Stimulated activated CD4-positive, alpha-beta T cell treated with anti-CD3 and anti-CD28 coated beads, TNF-alpha, amount 100 ng/mL, for 24 hours (primary cell): ENCODE results near the gene SHC2.
A peak's percentile ranks its signal among the peaks of the same experiment; 100 is the strongest.
"Not testable (repeated sequence)": the region's sequence is repeated elsewhere in the genome, so short reads cannot be mapped to it uniquely, and the experiment has no call there.

Experiments
- DNase-seq, 3 experiments: peaks; one replicate each; pipeline ENCODE4 v3.0.0-alpha.2; 2020; ENCODE audit warnings: low read depth in 3 of 3

SHC2 gene

DNA sequence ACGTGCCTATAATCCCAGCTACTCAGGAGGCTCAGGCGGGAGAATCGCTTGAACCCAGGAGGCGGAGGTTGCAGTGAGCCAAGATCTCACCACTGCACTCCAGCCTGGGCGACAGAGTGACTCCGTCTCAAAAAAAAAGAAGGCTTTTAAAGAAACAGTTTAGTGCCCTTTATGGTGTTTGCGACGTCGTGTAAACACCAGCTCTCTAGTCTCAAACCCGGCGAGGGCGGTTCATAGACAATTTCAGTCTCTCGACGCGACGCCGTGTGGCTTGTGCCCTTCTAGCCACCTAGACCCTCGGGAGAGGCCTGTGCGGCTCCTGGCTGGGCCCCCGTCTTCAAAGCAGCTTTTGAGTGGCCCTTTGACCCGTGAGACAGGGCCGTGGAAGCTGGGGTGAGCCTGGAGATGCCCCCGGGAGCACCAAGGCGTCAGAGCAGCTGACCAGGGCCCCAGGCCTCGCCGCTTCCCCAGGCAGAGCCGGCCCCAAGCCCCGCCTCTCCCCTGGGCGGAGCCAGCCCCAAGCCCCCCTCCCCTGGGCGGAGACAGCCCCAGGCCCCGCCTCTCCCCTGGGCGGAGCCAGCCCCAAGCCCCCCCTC is 30.4 kb upstream of the SHC2 start:
- DNase-seq = no peak

DNA sequence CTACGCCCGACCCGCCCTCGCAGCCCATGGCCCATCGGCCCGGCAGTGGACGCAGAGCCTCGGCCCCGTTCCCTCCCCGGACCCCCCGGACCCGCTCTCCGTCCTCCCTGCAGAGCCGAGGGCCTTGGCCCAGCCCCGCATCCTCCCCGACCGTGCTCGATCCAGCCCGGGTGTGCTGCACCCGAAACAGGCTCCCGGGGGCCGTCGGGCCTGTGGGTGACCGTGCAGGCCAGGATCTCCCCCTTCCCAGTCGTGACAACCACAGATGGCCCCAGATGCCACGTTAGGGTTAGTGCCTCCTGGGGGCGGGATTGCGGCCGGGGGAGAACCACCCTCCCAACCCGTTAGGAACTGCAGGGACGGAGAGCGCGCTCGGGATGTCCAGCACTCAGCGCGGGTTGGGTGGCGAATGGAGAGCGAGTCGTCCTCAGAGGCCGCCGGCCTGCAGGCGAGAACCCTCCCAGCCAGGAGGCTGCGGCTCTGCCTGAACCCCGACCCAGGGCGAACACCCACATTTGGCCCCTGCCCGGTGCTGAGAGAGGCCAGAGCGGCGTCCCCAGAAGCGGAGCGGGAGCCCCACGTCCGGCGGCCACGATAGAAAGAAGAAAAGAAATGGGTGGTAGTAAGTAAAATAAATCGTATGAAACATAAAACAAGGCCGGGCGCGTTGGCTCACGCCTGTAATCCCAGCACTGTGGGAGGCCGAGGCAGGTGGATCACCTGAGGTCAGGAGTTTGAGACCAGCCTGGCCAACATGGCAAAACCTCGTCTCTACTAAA is 28.8 kb upstream of the SHC2 start:
- no peak for DNase-seq

DNA sequence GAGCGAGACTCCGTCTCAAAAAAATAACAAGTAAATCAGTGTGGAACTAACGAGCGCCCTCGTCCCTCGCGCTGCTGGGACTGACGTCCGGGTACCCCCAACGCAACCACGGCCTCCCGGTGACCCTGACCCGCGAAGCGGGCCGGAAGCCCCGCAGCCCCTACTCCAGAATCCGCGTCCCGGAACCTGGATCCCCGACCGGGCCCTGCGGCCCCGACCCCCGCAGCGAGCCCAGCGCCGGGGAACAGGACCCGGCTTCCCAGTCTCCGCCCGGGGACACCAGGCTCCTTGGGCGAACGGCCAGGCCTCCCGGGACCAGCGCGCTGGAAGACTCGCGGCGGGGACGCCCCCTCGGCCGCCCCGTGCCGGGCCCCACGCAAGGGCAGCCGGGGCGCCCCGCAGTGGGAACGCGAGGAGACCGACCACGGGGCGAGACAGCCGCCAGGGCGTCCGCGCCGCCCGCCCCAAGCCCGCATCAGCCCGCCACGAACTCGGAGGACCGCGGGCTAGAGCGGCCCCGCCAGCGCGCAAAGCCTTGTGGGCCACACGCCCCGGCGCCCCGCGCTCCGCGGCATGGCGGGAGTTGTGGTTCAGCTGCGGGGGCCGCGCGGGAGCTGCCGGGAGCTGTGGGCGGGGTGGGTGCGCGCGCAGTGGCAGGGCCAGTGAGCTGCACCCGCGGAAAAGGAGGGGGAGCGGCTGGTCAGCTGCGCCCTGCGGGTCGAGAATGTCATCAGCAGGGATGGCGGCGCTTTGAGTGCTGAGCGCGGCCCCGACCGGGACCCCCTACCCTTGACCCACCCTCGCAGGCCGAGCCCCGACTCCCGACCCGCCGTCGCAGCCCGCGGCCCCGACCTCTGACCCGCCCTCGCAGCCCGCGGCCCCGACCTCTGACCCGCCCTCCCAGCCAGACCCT is 27.9 kb upstream of the SHC2 start:
- peak; percentile 81 to 92 (median 89) for DNase-seq

DNA sequence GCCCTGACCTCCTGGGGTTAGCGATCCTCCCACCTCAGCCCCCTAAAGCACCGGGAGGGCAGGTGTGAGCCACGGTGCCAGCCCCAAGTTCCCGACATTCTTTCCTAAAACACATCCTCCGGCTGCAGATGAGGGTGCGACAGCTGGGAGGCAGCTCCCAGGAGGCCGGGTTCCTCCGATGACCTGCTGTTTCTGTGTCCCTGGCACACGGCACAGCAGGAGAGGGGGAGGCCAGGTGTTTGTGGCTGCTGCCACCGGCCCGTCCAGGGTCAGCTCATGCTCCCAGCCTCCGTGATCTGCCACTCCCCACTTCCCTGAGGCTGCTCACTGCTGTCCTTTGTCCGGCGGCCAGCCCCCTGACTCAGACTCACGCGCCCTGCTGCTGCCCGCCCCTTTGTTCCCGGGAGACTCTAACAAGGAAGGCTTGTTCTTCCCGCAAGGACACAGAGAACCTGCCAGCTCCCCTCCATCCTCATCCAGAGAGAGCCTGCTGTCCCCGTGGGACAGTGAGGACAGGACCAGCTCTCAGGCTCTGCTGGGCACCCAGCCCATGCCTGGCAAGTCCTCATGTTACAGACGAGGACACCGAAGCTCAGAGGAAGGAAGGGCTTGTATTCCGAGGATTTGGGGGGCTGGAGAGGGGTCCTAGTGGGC is 24.9 kb upstream of the SHC2 start:
- no peak for DNase-seq

DNA sequence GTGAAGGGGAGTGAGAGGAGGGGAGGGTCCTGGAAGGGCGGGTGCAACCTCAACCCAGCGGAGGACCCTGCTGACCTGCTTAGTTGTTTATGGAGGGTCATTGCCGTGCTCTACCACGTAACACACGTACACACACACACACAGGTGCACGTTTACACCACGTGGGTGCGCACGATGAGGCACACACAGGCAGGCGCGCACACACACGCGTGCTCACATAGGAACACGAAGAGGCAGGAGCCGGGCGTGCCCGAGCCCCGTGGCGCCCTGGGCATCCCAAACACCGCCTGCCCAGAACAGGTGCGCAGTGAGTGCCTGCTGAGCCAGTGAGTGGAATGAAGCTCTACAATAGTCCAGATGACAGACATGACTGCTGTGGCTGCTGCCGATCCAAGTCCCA is 24.2 kb upstream of the SHC2 start:
- DNase-seq = no peak

DNA sequence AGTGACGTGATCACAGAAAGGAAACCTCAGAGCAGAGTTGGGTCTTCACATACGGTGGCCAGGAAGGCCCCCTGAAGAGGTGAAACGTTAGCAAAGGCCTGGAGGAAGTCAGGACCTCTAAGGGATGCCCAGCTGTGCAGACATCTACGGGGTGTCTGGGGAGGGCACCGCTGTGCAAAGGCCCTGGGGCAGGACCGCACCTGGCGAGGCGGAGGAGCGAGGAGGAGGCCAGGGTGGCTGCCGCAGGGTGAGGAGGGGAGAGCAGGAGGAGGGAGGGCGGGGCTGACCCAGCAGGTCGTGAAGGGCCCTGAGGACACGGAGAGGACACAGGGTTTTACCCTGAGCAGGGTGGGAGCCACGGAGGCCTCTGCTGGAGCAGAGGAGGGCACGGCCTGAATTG is 23.7 kb upstream of the SHC2 start:
- no peak for DNase-seq

DNA sequence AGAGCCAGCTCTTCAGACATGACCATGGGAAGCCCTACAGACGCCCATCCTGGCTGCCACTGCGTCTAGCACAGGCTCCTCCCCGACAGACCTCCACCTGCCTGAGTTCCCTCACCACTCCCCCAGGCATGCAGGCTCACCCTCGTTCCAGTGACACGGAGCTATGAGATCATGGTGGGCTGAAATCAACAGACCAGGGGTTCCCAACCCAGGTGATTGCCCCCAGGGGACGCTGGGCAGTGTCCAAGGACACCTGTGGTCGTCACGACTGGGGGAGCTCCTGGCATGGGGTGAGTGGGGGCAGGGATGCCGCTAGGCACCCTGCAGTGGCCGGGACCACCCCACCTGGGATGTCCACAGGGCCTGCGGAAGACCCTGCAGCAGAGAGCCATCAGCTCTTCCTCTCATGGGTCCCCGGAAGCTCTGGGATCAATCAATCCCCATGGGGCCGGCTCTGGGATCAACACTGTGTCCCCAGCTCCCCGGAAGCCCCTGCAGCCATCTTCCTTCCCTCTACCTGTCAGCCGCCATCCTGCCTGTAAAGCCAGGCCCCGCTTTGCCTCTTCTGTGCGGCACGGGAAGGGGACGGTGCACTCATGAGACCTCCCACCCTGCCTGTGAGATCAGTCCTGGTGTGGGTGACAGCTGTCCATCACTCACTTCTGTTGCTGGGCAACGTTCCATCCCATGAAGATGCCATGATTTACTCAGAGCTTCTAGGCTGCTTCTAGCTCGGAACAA is 22.7 kb upstream of the SHC2 start:
- no peak for DNase-seq

DNA sequence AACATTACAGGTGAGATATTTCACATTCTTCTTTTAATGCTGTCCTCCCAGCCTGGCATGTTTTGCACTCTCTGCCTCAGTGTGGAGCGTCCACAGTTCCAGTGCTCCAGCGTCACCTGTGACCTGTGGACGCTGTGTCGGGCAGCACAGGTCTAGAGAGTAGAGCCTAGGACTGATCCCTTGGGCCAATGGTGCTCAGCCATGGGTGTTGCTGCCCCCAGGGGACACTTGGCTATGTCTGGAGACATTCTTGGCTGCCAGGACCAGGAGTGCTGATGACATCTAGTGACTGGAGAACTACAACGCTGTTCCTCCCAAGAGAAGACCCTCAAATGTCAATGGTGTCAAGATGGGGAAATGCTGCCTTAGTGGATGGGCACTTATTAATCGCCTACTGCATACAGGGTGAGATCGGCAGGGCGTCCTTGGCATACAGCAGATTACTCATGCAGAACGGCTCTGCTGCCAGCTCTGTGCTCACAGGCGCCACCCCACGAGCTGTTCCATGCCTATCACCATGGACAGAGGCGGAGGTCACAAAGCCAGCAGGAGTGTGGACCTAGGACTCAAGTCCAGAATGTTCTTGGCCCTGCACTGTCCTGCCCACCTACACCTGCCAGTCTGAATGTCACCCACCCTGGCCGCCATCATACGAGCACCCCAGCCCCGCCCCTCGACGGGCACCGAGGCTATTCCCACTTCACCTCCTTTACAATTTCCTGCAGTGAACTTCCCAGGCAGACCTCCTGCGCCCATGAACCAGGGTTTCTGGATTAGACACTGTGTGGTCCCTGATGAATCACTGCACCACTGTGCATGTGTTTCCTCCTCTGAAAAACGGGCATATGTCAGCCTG is 21.6 kb upstream of the SHC2 start:
- DNase-seq = no peak

DNA sequence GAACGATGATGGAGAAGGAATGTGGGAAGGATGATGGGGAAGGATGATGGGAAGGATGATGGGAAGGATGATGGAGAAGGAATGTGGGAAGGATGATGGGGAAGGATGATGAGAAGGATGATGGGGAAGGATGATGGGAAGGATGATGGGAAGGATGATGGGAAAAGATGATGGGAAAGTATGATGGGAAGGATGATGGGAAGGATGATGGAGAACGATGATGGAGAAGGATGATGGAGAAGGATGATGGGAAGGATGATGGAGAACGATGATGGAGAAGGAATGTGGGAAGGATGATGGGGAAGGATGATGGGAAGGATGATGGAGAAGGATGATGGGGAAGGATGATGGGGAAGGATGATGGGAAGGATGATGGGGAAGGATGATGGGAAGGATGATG is 20.3 kb upstream of the SHC2 start:
- not testable (repeated sequence) for DNase-seq

DNA sequence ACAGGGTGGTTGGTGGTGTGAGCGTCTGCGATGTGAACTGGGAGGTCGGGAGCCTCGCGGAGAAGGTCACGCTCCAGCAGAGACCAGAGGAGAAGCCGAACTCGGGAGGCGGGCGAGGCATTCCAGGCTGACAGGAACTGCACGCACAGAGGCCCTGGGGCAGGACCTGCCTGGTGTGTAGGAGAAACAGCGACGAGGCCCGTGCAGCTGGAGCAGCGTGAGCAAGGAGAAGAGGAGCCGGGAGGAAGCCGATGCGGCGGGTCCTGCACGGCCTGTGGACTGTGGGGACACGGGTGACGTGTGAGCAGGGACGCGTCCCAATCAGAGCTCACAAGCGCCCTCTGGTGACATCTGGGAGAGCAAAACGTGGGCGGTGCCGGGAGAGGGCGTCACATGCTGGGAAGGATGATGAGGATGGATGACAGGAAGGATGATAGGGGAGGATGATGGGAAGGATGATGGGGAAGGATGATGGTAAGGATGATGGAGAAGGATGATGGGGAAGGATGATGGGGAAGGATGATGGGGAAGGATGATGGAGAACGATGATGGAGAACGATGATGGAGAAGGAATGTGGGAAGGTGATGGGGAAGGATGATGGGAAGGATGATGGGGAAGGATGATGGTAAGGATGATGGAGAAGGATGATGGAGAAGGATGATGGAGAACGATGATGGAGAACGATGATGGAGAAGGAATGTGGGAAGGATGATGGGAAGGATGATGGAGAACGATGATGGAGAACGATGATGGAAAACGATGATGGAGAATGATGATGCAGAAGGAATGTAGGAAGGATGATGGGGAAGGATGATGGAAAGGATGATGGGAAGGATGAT is 19.4 kb upstream of the SHC2 start:
- peak in 2 of 3 experiments; percentile 11 to 43 for DNase-seq

DNA sequence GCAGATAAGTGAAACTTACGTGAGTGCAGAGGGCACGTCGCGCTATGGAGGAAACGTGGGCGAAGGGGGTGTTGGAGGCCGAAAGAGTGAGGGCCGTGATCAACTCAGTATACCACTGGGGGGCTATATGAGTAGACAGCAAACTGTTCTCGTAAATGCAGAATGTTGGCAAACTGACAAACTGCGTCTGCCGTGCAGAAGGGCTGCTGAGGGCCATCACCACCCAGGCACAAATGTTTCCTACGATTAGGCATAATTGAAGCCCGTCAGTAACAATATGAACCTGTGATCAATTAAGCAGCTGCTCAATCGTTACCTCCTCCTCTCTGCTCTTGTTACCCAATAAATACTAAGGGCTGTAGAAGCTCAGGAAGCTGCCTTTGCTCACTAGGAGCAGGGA is 18.1 kb upstream of the SHC2 start:
- DNase-seq = no peak

DNA sequence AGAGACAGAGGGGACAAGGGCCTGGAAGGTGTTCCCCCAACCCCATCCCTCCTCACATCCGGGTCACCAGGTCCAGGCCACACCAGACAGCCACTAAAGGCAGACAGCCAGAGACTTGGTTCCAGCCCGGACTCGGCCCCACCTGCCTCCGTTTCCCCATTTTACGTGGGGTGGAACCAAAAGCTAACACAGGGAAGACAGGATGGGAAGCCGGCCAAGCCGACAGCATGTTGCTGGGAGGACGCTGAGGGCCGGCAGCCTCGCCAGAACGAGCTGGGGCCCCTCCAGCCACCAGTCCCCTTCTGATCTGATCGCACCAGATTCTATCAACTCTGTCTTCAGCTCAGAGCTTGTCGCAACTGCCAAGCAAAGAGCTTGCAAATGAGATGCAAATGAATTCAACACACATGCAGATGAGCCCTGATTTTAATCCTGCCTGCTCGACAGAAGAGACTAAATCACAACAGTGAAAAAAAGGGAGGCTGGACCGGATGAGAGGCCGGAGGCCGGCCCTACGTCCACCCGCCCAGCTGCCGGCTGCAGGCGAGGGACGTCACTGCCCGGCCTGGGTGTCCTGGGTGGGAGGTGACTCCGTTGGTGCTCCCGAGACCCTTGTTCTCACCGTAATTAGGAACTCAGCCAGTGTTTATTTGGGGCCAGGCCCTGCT is 17.5 kb upstream of the SHC2 start:
- DNase-seq = no peak

DNA sequence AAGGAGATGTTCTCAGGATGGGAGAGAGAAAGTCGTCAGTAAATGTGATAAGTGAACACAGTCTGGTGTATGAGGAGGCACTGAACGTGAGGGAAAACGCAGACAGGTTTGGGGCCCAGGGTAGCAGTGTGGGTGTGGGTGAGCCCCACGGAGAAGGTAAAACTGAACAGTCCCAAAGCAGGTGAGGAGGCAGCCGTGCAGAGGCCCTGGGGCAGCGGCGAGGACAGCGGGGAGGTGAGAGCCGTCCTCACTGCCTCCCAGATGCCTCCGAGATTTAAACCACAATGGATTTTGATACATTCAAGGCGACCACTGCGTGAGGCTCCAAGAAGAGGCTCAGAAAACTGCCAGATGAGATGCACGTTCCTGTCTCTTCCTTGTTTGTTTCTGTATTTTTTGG is 14.5 kb upstream of the SHC2 start:
- no peak for DNase-seq

DNA sequence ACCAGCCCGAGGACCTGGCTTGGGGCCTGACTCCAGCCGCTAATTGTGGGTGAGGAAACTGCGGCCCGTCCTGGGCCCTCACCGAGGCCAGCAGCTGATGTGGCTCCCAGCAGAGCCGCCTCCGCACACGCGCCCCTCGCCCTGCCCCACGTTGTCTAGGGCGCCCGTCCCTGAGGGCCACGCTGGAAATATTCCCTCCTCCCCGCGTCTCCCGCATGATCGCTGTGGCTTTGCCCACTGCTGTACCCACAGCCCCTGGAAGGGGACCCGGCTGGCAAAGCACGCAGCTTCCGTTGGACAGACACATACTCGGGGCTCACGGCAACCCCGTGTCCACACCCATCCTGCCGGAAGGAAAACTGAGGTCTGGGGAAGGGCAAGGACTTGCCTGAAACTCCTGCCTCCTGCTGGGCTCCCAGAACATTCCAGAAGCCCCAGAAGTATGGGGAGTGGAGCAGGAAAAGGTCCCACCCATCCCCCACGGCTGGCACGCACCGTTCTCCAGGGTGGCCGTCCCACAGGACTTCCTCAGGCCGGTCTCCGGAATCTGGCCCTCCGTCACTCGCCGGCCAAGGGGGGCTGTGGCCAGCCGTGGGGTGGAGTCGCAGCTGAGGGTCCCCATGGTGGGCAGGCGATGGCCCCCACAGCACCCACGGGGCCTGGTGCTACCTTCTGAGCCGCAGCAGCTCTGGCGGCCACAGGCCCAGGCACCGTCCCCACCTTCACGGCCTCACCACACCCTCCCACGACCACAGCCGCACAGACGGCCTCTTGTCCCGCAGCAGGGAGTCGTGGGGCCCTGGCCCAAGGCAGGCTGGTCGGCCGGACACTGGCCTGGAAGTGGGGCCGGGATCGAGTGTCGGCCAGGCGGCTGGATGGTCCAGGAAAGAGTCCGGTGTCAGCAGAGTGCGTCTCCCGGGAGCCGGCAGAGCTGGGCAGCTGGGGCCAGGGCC is 13.6 kb upstream of the SHC2 start:
- no peak for DNase-seq

DNA sequence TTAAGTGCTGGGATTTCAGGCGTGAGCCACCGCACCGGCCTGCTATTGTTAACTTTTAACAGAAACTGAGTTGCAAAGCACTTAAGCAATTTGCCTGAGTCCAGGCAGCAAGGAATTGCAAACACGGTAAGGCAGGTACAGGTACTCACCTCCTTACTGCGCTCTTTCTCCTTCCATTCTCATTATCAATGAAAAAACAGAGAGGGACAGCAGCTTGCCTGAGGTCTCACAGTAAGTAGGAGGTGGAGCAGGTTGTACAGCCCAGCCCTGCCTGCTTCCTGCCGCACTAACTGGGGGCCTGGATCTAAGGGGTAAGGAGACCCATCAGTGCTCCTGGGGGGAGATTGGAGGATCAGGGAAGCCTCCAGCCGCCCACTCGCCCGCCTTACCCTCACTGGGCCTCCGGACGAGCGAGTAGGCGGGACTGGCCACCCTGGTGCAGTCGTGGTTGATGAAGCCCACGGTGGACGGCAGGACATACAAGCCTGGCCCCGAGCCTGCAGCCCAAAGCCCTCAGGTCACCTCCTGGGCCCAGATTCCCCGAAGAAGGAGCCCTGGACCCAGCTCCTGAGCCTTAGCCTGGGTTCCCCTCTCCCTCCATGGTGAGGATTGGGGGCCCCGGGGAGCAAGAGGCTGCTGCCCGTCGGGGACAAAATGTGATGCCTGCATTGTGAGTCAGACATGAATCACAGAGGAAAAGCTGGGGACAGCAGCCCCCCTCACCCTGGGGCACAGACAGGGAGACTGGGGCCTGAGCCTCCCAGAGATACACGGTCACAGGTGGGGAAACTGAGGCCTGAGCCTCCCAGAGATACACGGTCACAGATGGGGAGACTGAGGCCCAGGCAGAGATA is 11.4 kb upstream of the SHC2 start:
- no peak for DNase-seq

DNA sequence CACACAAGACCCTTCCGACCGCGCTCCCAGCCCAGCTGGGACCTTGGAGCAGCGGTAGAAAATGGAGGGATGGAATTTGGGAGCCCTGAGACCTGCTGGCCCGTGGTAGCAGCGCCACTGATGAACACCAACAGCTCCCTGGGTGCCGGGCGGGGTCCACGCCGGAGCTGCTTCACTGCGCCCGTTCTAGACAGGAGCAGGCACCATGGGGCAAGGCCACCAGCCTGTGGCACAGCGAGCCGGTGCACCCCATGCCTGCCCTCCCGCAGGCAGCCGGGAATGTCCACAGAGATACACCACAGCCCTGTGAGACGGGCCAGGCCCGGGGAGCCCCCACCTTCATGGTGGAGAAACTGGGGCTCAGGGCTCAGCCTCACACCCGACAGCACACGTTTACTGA is 9.9 kb upstream of the SHC2 start:
- no peak for DNase-seq

DNA sequence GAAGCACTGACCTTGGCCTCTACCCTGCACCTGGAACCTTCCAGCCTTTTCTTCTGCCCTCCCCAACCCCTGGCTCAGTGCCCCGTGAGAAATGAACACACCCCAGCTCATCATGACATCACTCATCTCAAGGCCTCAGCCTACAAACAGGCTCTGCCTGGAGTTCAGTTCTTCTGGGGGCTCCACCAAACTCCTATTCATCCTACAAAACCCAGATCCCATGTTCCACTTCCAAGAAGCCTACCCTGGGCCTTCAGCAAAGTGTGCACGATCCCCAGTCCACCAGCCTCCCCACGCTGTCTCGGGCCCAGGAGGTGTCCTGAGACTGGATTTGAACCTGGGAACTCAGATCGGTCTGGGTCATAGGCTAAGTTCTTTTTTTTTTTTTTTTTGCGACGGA is 9.0 kb upstream of the SHC2 start:
- DNase-seq = no peak
